GM10847 (cell line): ENCODE results near the gene ERC2.

Source experiments
- POLR2A ChIP-seq: IDR thresholded peaks from 2 replicates; pipeline ENCODE4 v1.6.1; 2011; ENCODE audit not compliant: insufficient read length; ENCODE audit errors: extremely low read depth

ERC2 gene

DNA sequence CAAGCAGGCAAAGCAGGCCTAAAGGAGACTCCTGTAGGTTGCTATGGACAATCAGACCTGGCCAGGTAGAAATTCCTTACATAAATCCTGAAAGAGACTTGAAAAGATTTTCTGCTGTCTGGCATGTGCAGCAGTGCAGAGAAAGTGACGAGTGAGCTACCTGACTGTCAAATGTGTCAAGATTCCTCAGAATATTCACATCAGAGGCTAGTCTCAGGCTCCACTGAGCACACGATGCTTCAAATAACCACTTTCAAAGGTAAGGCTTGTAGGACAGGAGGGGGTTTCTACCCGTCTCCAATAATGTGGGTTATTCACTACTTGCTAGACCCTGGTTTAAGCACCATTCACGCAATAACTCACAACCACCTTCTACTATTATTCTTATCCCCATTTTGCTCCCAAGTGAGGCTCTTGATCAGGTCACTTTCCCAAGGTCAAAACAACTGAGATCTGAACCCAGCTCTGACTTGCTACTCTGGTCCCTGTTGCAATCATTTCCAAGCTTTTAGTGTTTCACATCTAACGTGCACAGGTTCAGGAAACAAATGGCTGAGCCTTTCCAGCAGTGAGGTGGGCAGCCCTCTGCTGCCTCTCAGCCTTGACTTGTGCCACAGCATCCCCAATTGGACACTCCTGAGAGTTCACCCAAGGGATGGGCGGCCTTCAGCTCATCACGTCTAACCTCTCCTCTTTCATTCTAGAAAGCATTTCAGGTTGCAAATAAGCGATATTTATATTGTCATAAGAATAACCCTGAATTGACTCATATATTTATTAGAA lies 651.3 kb downstream of the ERC2 start:
- TF ChIP-seq POLR2A = no peak

DNA sequence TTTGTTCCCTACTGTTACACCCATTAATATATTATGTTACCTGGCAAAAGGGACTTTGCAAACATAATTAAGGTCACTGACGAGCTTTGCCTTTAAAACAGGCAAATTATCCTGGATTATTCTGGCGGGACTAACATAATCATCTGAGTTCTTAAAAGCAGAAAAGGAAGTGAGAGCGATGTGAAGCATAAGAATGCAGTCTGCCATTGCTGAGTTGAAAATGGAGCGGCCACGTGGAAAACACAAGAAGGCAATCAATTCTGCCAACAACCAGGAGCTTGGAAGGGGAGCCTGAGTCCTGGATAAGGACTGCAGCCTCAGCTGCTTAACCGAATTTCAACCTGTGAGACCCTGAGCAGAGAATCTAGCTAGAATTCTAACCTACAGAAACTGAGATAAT lies 653.0 kb downstream of the ERC2 start:
- no peak for TF ChIP-seq POLR2A

DNA sequence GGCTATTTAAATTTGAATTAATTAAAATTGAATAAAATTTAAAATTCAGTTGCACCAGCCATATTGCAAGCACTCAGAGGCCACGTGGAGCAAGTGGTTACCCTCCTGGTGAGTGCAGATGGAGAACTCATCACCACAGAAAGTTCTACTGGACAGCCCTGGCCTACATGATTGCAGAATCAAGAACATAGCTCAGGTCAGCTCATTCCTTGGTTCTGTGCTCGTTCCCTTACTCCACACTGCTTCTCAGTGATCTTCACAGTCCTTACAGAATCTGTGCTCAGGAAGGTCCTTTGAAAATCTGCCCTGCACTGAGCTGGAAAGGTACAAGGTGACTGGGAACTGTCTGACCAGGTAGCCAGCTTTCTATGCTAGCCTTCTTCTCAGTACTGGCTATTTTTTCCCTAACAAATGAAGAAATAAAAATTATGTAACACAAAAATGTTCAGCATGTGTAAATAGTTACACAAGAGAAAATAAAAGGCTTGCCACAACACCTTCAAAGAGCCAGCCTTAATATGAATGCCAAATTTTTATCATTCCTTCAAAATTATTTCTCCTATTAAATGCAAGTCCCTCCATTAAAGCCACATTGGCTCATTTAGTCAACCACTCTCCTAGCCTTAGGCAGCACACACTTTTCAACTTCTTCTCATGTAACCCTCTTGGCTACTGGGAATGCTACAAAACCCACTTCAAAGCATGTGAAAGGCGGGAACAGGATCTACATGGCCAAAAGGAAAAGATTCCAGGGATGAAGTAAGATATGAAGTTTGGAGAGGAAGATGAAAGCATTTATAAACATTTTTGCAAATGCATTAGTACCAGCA lies 654.8 kb downstream of the ERC2 start:
- TF ChIP-seq POLR2A = no peak

DNA sequence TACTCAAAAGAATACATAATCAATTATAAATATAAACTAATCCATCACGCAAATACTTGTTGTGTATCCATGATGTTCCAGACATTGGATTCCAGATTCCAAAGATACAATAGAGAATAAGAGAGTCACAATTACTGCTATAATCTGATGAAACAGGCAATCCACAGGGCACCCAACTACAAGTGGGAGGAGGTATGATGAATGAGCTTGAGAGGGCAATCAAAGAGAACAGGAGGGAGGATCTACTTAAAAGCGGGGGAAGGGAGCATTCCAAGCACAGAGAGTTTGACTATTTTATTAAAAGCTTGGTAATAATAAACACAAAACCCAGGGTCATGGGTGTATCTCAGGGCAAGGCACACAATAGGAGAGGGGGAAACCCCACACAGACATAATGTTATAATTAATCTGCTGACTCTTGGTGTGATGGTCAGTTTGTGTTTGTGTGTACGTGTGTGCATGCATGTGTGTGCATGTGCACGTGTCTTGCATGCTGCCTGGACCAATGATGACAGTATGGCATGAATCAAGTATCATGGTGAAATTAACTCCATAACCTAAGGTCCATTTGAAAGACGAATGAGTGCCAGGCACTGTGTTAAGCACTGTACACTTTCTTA lies 655.8 kb downstream of the ERC2 start:
- no peak for TF ChIP-seq POLR2A

DNA sequence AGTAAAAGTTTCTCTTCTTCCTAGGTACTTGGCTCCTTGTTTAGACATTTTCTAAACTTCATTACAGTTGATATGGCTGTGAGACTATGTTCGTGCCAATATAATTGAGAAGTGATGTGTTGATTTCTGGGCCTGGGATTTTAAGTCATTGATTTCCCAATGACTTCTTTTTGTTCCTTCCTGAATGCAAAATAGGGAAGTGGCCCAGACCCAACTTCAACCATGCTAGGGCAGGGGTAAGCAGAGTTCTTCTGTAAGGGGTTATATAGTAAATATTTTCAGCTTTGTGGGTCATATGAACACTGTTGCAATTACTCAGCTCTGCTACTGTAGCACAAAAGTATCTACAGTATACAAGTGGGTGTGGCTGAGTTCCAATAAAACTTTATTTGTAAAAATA lies 661.1 kb downstream of the ERC2 start:
- no peak for TF ChIP-seq POLR2A

DNA sequence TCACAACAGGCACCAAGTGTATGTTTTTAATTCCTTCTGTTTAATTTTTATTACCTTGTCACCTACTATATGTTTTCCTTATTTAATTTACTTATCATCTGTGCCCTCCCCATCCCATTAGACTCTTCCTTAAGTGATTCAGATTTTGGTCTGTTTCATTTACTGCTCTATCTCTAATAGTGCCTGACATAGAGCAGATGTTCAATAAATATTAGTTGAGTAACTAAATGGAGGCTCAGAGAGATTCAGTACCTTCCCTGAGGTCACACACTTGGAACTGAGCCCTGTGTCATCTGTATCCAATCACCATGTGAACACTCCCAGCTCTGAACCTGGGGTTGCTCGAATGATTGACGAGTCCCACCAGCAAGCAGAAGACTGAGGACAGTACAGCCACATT lies 663.1 kb downstream of the ERC2 start:
- no peak for TF ChIP-seq POLR2A

DNA sequence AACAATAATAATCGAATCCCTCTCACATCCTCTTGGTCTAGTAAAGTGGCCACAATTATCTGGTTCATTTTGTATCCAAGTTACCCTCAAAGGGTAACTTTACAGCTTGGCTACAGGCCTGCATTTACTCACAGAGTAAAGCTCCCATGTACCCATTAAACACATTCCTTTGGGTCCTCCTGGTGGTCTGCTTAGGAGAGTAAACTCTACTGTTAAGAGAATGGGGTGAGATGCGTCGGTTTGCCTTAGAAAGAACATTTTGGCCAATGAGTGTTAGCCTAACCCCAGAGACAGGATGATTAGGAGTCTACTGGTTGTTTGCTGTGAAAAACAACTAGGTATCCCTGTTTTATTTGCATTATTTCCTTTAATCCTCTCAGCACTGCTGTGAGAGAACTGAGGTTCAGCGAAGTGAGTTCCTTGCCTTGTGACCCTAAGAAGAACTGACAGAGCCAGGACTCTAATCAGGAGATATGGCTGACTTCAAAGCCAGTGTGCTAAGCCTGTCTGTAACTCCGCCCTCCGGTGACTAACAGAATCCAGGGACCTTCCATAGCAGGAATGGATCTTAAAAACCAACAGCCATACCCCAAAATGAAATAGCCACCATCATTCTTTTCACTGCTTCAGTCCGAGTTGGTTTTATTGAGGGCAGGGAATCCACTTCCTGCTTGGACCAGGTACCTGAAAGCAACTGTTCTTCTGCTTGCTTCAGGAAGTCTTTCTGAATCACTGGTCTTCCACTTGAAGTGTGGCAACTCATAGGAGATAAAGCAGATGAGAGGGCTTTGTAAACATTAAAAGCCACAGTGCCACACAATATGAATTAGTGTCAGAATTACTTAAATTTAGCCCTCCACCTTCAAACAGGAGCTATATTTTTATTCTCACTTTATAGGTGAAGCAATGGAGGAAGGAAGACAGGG lies 663.8 kb downstream of the ERC2 start:
- TF ChIP-seq POLR2A = no peak

DNA sequence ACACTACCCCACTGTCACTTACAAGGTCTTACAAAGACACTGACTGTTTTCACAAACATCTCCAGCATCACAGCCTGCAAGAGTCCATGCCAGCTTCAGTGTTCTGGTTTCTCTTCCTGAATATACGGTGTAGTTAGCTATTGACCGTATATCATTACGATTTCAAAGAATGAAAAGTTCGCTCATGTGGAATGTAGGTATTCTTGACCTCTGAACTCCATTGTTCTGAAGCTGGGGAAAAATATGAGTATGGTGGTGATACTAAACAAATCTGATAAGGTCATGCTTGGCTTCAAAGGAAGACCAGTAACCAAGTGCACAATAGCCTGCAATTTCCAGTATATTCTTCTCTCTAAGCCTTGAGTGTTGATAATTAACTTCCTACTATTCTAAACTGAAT lies 665.5 kb downstream of the ERC2 start:
- no peak for TF ChIP-seq POLR2A

DNA sequence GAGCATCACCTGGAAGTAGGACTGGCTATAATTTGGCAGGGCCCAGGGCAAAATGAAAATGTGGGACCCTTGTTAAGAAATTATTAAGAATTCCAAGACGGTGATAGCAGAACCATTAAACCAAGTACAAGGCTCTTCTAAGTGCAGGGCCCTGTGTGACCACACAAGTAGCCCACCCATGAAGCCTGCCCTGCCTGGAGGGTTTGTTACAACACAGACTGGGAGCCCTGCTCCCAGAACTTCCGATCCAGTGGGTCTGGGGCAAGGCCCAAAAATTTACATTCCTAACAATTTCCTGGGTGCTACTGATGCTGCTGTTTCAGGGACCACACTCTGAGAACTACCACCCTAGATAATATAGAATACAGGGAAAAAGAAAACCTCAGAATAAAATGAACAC lies 666.6 kb downstream of the ERC2 start:
- no peak for TF ChIP-seq POLR2A

DNA sequence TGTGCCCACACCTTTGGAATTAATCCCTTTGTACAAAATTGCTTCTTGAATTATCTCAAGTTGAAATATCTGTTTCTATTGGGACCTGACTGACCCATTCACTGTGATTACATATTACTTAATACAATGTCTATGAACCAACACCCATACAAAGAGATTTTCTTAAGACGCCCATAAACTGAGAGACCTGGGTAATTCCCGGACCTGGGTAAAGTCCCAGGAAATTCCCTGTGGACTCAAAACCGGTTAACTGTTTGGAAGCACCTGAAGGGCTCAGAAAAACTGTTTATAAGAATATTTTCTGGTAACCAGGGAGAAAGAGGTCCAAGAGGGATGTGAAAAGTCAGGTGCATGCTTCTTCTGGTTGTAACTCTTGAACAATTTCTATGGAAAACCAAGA lies 667.2 kb downstream of the ERC2 start:
- no peak for TF ChIP-seq POLR2A

DNA sequence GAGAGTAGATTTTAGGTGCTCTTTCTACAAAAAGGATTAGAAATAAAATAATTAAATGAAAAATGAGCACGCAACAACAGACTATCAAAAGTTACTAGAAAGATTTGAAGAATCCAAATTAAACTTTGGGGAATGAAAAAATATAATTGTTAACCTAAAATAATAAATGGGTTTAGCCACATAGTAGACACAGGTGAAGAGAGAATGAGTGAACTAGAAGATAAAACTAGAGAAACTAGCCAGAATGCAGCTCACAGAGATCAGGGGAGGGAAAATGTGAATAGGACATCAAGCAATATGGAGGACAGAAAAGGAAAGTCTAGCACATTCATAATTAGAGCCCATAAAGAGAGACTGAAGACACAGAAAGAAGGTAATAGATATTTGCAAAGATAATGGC lies 670.5 kb downstream of the ERC2 start:
- no peak for TF ChIP-seq POLR2A

DNA sequence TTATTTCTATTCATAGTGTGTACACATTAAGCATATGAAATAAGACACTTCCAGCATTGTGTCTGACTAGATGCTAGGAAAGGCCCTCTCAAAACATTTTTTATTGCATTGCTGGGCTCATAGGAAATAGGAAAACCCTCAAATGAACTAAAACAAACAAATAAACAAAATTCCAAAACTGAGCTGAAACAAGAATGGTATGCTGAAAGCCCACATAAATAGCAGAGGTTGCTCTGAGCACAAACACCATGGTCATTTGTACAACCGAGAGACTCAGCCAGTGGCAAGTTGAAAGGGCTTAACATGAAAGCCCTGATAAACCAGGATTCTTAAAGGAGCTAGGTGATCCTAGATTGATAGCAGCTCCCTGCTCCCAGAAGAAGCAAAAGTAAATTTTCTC lies 671.2 kb downstream of the ERC2 start:
- TF ChIP-seq POLR2A = no peak

DNA sequence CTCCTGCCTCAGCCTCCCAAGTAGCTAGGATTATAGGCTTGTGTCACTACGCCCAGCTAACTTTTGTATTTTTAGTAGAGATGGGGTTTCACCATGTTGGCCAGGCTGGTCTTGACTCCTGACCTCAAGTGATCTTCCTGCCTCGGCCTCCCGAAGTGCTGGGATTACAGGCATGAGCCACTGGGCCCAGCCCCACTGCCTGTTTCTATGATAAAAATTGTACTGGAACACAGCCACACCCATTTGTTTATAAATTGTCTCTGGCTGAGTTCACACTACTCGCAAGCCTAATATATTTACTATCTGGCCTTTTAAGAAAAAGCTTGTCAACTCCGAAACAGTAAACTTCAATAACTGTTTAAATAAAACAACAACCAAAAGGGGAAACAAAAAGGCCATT lies 671.7 kb downstream of the ERC2 start:
- no peak for TF ChIP-seq POLR2A

DNA sequence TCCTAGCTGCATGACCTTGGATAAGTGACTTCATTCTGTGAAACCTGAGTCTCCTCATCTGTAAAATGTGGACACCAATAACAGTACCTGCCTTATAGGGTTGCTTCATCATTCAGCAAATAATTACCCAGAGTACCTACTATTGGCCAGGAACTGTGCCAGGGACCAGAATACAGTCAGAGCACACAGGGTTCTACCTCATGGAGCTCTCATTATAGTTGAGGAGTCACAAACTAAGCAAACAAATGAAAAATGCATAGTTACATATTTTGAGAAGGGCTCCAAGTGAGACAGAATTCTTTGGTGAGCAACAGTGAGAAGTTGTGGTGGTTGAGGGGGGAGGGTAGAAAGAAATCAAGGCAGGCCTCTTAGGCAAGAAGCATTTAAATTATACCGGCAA lies 672.5 kb downstream of the ERC2 start:
- no peak for TF ChIP-seq POLR2A

DNA sequence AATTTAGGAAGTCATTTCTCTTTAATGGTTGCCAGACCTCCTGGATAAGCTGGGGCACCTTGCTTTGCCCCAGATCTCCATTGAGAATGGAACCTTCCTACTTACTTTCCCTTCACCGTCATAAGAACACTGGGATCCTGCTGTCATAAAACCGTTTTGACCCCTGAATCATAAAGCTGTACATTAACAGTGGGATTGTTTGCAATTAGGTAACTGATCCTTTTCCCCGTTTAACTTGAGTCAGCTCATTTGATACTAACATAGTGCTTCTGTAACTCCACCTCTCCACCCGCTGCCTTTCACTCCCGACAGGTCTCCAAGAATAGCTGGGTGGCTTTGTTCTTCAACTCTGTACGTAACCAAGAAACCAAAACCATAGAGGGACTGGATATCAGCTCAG lies 673.0 kb downstream of the ERC2 start:
- no peak for TF ChIP-seq POLR2A
